CD4-positive, alpha-beta memory T cell (primary cell): Measurements from ENCODE around the gene CABP7. TPM values are rescaled to one million over a fixed set of nuclear protein-coding genes. Genes with fewer than 3 reads are reported as not detected.

Source experiments
- CTCF ChIA-PET: fragments of 350-600 bp; sonication (Branson Sonifier 250); formaldehyde crosslinking; loops from one replicate; lab custom pipeline; 2021; ENCODE audit warnings: inconsistent platforms; ENCODE audit not compliant: partially characterized antibody; lab: Charles Lee
- POLR2A ChIA-PET: fragments of 350-600 bp; sonication (Branson Sonifier 250); formaldehyde crosslinking; loops from one replicate; lab custom pipeline; 2021; ENCODE audit not compliant: partially characterized antibody; lab: Charles Lee
- DNase-seq, 5 donors: peaks; one replicate each; pipeline versions ENCODE4 v3.0.0 to v3.0.0-alpha.2; 2020 to 2022; ENCODE audit warnings: mixed read lengths in 1 of 5
- H3K27ac ChIP-seq: one replicate; pipeline ENCODE4 v1.7.0; 2013; ENCODE audit warnings: low read depth, low read length
- H3K27me3 ChIP-seq: 2 replicates; pipeline ENCODE4 v1.7.0; 2013; ENCODE audit warnings: mild to moderate bottlenecking, low read length, moderate library complexity; ENCODE audit not compliant: insufficient read depth
- H3K36me3 ChIP-seq: 2 replicates; pipeline ENCODE4 v1.7.0; 2013; ENCODE audit warnings: mild to moderate bottlenecking, low read length, moderate library complexity; ENCODE audit not compliant: insufficient read depth
- H3K4me1 ChIP-seq: 2 replicates; pipeline ENCODE4 v1.7.0; 2013; ENCODE audit warnings: mild to moderate bottlenecking, low read length, moderate library complexity; ENCODE audit not compliant: insufficient read depth
- H3K4me3 ChIP-seq, 2 donors: one replicate each; pipeline ENCODE4 v1.7.0; 2013; ENCODE audit warnings: low read length in 2 of 2, mild to moderate bottlenecking in 1 of 2
- H3K9me3 ChIP-seq, 2 donors: one replicate each; pipeline ENCODE4 v1.7.0; 2013; ENCODE audit warnings: low read length in 2 of 2, control low read depth in 1 of 2; ENCODE audit not compliant: control insufficient read depth in 1 of 2
- H3K27ac Mint-ChIP-seq, 7 donors: one replicate each; pipeline ENCODE4 v1.8.0; 2020 to 2021; ENCODE audit warnings: mixed read lengths in 7 of 7, mild to moderate bottlenecking in 6 of 7, inconsistent platforms in 3 of 7, moderate library complexity in 3 of 7
- H3K27me3 Mint-ChIP-seq, 2 donors: one replicate each; pipeline ENCODE4 v1.8.0; 2020 to 2021; ENCODE audit warnings: mixed read lengths in 2 of 2
- H3K36me3 Mint-ChIP-seq, 2 donors: one replicate each; pipeline ENCODE4 v1.8.0; 2020 to 2021; ENCODE audit warnings: mixed read lengths in 2 of 2, inconsistent platforms in 1 of 2, mild to moderate bottlenecking in 1 of 2
- H3K4me1 Mint-ChIP-seq, 4 donors: one replicate each; pipeline ENCODE4 v1.8.0; 2020 to 2021; ENCODE audit warnings: mixed read lengths in 4 of 4, mild to moderate bottlenecking in 1 of 4
- H3K4me3 Mint-ChIP-seq, 8 donors: one replicate each; pipeline ENCODE4 v1.8.0; 2020 to 2021; ENCODE audit warnings: mixed read lengths in 8 of 8, mild to moderate bottlenecking in 7 of 8, moderate library complexity in 6 of 8, inconsistent platforms in 3 of 8
- H3K9me3 Mint-ChIP-seq, 8 donors: one replicate each; pipeline ENCODE4 v1.8.0; 2020 to 2021; ENCODE audit warnings: mixed read lengths in 8 of 8, mild to moderate bottlenecking in 5 of 8, inconsistent platforms in 3 of 8, moderate library complexity in 1 of 8
- intact Hi-C: fragments of 100-400 bp; cut with micrococcal nuclease; formaldehyde crosslinking; loops from one replicate; pipeline ENCODE4 v1.15.1; 2023
- polyA plus RNA-seq, 2 donors: library from polyadenylated mRNA; unstranded; fragments of 300-500 nt; fragmentation: Illumina TruSeq; gene quantifications; one replicate each; pipeline ENCODE4 v1.2.3, GENCODE V29; 2021
- total RNA-seq, 2 experiments: library from RNA; stranded (reverse); gene quantifications; one replicate each; pipeline ENCODE4 v1.2.3, GENCODE V29; 2021

The CABP7 gene
- total and polyA plus RNA-seq, 4 experiments from 2014 or later, result 0.08 to 0.13 TPM; not detected in 2

GRCh38 chr22:29726106-29726505 lies 6.3 kb downstream of the CABP7 start:
- ChIA-PET CTCF (interaction anchor here (0.5 kb wide), 1 partner anchor 37 kb away, joined by 5 read pairs; no protein-coding TSS in a partner anchor), POLR2A (no interaction called here)
- no peaks in the 10 kb centered on the region for H3K36me3 ChIP-seq
- no peaks in the 10 kb centered on the region for H3K4me1 ChIP-seq
- no peak overlapping the region for H3K4me3 ChIP-seq
- DNase-seq, result peak in 1 of 5 donors; percentile 16
- Mint-ChIP-seq H3K27ac (no peak overlapping the region), H3K9me3 (no peaks in the 10 kb centered on the region), H3K36me3 (peaks cover 4 to 8% of the 10 kb centered on the region in 2 donors), H3K4me3 (no peak overlapping the region), H3K27me3 (peaks cover 3 to 7% of the 10 kb centered on the region in 2 donors), H3K4me1 (no peaks in the 10 kb centered on the region)
- H3K27me3 ChIP-seq, result no peaks in the 10 kb centered on the region
- intact Hi-C loops, result loop anchor here (2.0 kb wide), 1 partner anchor 363 kb away; no protein-coding TSS in a partner anchor
- H3K27ac ChIP-seq, result no peak overlapping the region
- H3K9me3 ChIP-seq, result no peaks in the 10 kb centered on the region

- Histone ChIP-seq H3K27ac (no peak overlapping the region), H3K27me3 (no peaks in the 10 kb centered on the region), H3K36me3 (no peaks in the 10 kb centered on the region), H3K4me1 (no peaks in the 10 kb centered on the region), H3K9me3 (no peaks in the 10 kb centered on the region), H3K4me3 (no peak overlapping the region)
- intact Hi-C loops, result loop anchor here (2.0 kb wide), 1 partner anchor 362 kb away; no protein-coding TSS in a partner anchor
- Mint-ChIP-seq H3K9me3 (no peaks in the 10 kb centered on the region), H3K4me3 (no peak overlapping the region), H3K27me3 (peaks cover under 1 to 3% of the 10 kb centered on the region in 2 donors), H3K36me3 (peaks cover 4 to 11% of the 10 kb centered on the region in 2 donors), H3K4me1 (no peaks in the 10 kb centered on the region), H3K27ac (no peak overlapping the region)
- ChIA-PET POLR2A (no interaction called here), CTCF (interaction anchor here (0.5 kb wide), 1 partner anchor 38 kb away, joined by 5 read pairs; no protein-coding TSS in a partner anchor)
- peak in 1 of 5 donors; percentile 19 for DNase-seq
These were observed 6.8 kb downstream of the CABP7 start for GRCh38 chr22:29726512-29727130.

- H3K9me3 ChIP-seq, result no peaks in the 10 kb centered on the region
- ChIA-PET POLR2A (no interaction called here), CTCF (no interaction called here)
- no peak for DNase-seq
- no peaks in the 10 kb centered on the region for H3K36me3 ChIP-seq
- intact Hi-C loops, result loop anchor here (2.0 kb wide), 1 partner anchor 362 kb away; no protein-coding TSS in a partner anchor
- Mint-ChIP-seq H3K9me3 (no peaks in the 10 kb centered on the region), H3K27me3 (no peaks in the 10 kb centered on the region), H3K4me3 (no peak overlapping the region), H3K36me3 (peaks cover 4 to 16% of the 10 kb centered on the region in 2 donors), H3K27ac (no peak overlapping the region), H3K4me1 (no peaks in the 10 kb centered on the region)
- no peaks in the 10 kb centered on the region for H3K4me1 ChIP-seq
- no peak overlapping the region for H3K4me3 ChIP-seq
- H3K27ac ChIP-seq, result no peak overlapping the region
- H3K27me3 ChIP-seq, result no peaks in the 10 kb centered on the region
These were observed 7.3 kb downstream of the CABP7 start for GRCh38 chr22:29727131-29727523.

GRCh38 chr22:29729161-29729560 lies 9.4 kb downstream of the CABP7 start:
- no peaks in the 10 kb centered on the region for H3K4me1 ChIP-seq
- H3K36me3 ChIP-seq, result no peaks in the 10 kb centered on the region
- no peaks in the 10 kb centered on the region for H3K4me1 Mint-ChIP-seq
- no peak overlapping the region for H3K27ac Mint-ChIP-seq
- H3K27me3 Mint-ChIP-seq, result no peaks in the 10 kb centered on the region
- no peak overlapping the region for H3K27ac ChIP-seq
- H3K36me3 Mint-ChIP-seq, result peaks cover 4 to 21% of the 10 kb centered on the region in 2 donors
- CTCF ChIA-PET, result no interaction called here
- H3K27me3 ChIP-seq, result no peaks in the 10 kb centered on the region
- no peaks in the 10 kb centered on the region for H3K9me3 ChIP-seq
- H3K9me3 Mint-ChIP-seq, result no peaks in the 10 kb centered on the region
- intact Hi-C loops, result no loop called here
- no peak for DNase-seq
- POLR2A ChIA-PET, result no interaction called here
- no peak overlapping the region for H3K4me3 ChIP-seq
- no peak overlapping the region for H3K4me3 Mint-ChIP-seq

- no peaks in the 10 kb centered on the region for H3K4me1 Mint-ChIP-seq
- Histone ChIP-seq H3K9me3 (no peaks in the 10 kb centered on the region), H3K36me3 (no peaks in the 10 kb centered on the region), H3K27me3 (no peaks in the 10 kb centered on the region), H3K4me1 (no peaks in the 10 kb centered on the region), H3K27ac (no peak overlapping the region), H3K4me3 (no peak overlapping the region)
- no peaks in the 10 kb centered on the region for H3K9me3 Mint-ChIP-seq
- ChIA-PET CTCF (interaction anchor here (0.8 kb wide), 1 partner anchor 274 kb away, joined by 3 read pairs; no protein-coding TSS in a partner anchor), POLR2A (no interaction called here)
- H3K27me3 Mint-ChIP-seq, result no peaks in the 10 kb centered on the region
- intact Hi-C loops, result no loop called here
- H3K27ac Mint-ChIP-seq, result no peak overlapping the region
- DNase-seq, result peak in 1 of 5 donors; percentile 17
- H3K4me3 Mint-ChIP-seq, result no peak overlapping the region
- peaks cover 4 to 27% of the 10 kb centered on the region in 2 donors for H3K36me3 Mint-ChIP-seq
These were observed 11.5 kb downstream of the CABP7 start for GRCh38 chr22:29731058-29731850.

GRCh38 chr22:29732883-29733282 lies 13.1 kb downstream of the CABP7 start:
- Histone ChIP-seq H3K27me3 (no peaks in the 10 kb centered on the region), H3K9me3 (no peaks in the 10 kb centered on the region), H3K27ac (no peak overlapping the region), H3K4me3 (no peak overlapping the region), H3K36me3 (no peaks in the 10 kb centered on the region), H3K4me1 (no peaks in the 10 kb centered on the region)
- ChIA-PET CTCF (no interaction called here), POLR2A (no interaction called here)
- no peak overlapping the region for H3K4me3 Mint-ChIP-seq
- no peaks in the 10 kb centered on the region for H3K4me1 Mint-ChIP-seq
- H3K9me3 Mint-ChIP-seq, result no peaks in the 10 kb centered on the region
- no peak for DNase-seq
- H3K36me3 Mint-ChIP-seq, result peaks cover 7 to 27% of the 10 kb centered on the region in 2 donors
- no peaks in the 10 kb centered on the region for H3K27me3 Mint-ChIP-seq
- H3K27ac Mint-ChIP-seq, result no peak overlapping the region
- intact Hi-C loops, result no loop called here
